Immature natural killer cell (primary cell): ENCODE measurements around the gene MYEOV. TPM values are rescaled to one million over a fixed set of nuclear protein-coding genes. Genes with fewer than 3 reads are reported as not detected.

Source experiments
- DNase-seq, 3 donors: peaks; one replicate each; pipeline ENCODE4 v3.0.0; 2022; ENCODE audit warnings: mixed read lengths in 1 of 3
- H3K27ac Mint-ChIP-seq, 6 donors: one replicate each; pipeline ENCODE4 v1.8.0; 2020; ENCODE audit warnings: mixed read lengths in 6 of 6, mild to moderate bottlenecking in 5 of 6, inconsistent platforms in 4 of 6, moderate library complexity in 3 of 6
- H3K27me3 Mint-ChIP-seq, 3 donors: one replicate each; pipeline ENCODE4 v1.8.0; 2020 to 2021; ENCODE audit warnings: low read depth in 3 of 3, mild to moderate bottlenecking in 3 of 3, mixed read lengths in 3 of 3, moderate library complexity in 3 of 3, inconsistent platforms in 1 of 3
- H3K36me3 Mint-ChIP-seq, 3 donors: one replicate each; pipeline ENCODE4 v1.8.0; 2020; ENCODE audit warnings: mixed read lengths in 3 of 3, inconsistent platforms in 2 of 3, mild to moderate bottlenecking in 2 of 3
- H3K4me1 Mint-ChIP-seq, 2 donors: one replicate each; pipeline ENCODE4 v1.8.0; 2020; ENCODE audit warnings: inconsistent platforms in 2 of 2, mild to moderate bottlenecking in 2 of 2, mixed read lengths in 2 of 2, moderate library complexity in 1 of 2
- H3K4me3 Mint-ChIP-seq, 5 donors: one replicate each; pipeline ENCODE4 v1.8.0; 2020; ENCODE audit warnings: mild to moderate bottlenecking in 5 of 5, mixed read lengths in 5 of 5, inconsistent platforms in 3 of 5, moderate library complexity in 3 of 5
- H3K9me3 Mint-ChIP-seq, 6 donors: one replicate each; pipeline ENCODE4 v1.8.0; 2020; ENCODE audit warnings: mild to moderate bottlenecking in 6 of 6, mixed read lengths in 6 of 6, inconsistent platforms in 4 of 6, moderate library complexity in 3 of 6
- polyA plus RNA-seq, 3 donors: library from polyadenylated mRNA; unstranded; fragments of 300-500 nt; fragmentation: Illumina TruSeq; gene quantifications; one replicate each; pipeline ENCODE4 v1.2.3, GENCODE V29; 2021

The MYEOV gene
- polyA plus RNA-seq, 3 donors from 2014 or later: not detected

DNA sequence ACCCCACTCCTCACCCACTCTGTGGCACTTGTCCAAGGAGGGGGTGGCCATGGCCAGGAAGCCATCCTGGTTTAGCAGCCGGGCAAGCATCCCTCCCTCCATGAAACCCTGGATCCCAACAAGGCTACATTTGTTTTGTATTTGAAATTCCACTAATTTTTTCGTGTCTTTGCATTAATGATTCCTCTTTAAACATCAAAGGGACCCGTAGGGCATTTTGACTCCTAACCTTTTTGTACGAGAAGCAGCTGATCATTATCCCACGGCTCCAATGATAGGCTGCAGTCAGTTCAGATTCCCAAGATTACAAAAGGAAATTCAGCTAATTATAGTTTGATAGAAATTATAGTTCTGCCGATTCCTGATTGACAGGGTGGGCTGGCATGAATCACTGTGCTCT is 10.7 kb downstream of the MYEOV start:
- Mint-ChIP-seq H3K4me3 (no peak overlapping the region), H3K27me3 (peaks cover 0 to 7% (median 4%) of the 10 kb centered on the region in 3 donors), H3K27ac (no peak overlapping the region), H3K9me3 (no peaks in the 10 kb centered on the region), H3K4me1 (peaks cover 11 to 12% of the 10 kb centered on the region in 2 donors), H3K36me3 (no peaks in the 10 kb centered on the region)
- DNase-seq: no peak

DNA sequence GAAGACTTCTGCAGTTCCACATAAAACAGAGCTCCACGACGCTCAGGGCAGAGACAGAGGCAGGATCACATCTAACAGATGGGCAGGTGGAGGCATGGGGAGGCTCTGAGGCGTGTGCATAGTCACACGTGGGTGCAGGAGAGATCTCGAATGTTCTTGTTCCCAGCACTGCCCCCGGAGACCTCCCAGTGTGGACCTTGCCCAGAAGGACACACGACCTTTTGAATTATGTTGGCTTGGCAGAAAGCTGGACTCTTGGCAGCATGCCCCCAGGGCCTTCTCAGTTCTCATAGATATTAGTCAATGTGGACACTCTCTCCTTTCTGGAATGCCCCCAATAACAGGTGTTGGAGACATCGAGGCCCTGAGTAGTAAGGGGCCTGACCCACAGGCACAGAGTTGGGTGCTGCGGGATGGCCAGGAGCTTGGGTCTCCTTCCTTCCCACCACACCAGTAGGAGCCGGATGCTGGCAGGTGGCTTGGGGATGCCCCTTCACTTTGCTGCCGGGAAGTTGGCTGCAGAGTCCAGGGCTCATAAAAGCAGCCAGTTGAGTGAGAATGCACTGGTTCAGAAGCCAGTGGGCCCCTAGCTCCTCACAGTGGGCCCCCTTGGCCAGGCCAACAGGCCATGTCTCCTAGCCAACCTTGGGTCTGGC is 12.1 kb downstream of the MYEOV start:
- H3K4me3 Mint-ChIP-seq: no peak overlapping the region
- peaks cover 4 to 5% of the 10 kb centered on the region in 2 donors for H3K4me1 Mint-ChIP-seq
- peaks cover 0 to 11% (median 4%) of the 10 kb centered on the region in 3 donors for H3K27me3 Mint-ChIP-seq
- no peak for DNase-seq
- no peak overlapping the region for H3K27ac Mint-ChIP-seq
- H3K9me3 Mint-ChIP-seq: no peaks in the 10 kb centered on the region
- no peaks in the 10 kb centered on the region for H3K36me3 Mint-ChIP-seq

- Mint-ChIP-seq H3K27ac (no peak overlapping the region), H3K9me3 (peaks cover 0 to 2% (median 0%) of the 10 kb centered on the region in 6 donors), H3K4me3 (no peak overlapping the region), H3K4me1 (peaks cover 9 to 11% of the 10 kb centered on the region in 2 donors), H3K27me3 (peaks cover 1 to 13% (median 4%) of the 10 kb centered on the region in 3 donors), H3K36me3 (no peaks in the 10 kb centered on the region)
- no peak for DNase-seq
These were observed 12.9 kb downstream of the MYEOV start for GRCh38 chr11:69306821-69307220.

- H3K36me3 Mint-ChIP-seq: no peaks in the 10 kb centered on the region
- peaks cover 15 to 16% of the 10 kb centered on the region in 2 donors for H3K4me1 Mint-ChIP-seq
- no peak for DNase-seq
- H3K27me3 Mint-ChIP-seq: peaks cover 4 to 13% (median 5%) of the 10 kb centered on the region in 3 donors
- H3K9me3 Mint-ChIP-seq: peaks cover 0 to 3% (median 0%) of the 10 kb centered on the region in 6 donors
- no peak overlapping the region for H3K27ac Mint-ChIP-seq
- no peak overlapping the region for H3K4me3 Mint-ChIP-seq
These were observed 13.5 kb downstream of the MYEOV start for GRCh38 chr11:69307421-69307820.

DNA sequence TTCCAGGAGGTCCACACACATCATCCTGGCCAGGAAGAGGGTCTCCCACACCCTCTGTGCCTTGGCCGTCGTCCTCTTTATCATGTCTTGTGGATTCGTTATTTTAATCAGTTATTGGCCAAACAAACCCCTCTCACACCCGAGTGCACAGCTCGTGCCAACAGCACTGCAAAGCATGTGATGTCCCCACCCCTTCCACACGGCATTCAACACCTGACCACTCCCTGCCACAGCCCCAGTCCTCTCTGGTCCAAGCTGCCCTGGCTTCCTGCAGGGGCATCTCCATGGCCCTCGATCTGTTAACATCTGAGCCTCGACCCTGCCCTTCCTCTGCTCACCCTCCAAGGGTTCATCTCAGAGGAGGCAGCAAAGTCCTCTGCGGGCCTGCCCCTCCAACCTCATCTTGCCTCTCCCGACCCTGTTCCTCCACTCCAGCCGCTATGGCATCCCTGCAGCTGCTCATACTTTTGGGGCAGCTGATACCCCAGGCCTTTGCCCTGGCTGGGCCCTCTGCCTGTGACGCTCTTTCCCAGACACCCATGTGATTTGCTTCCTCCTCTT is 14.0 kb downstream of the MYEOV start:
- peaks cover 0 to 3% (median 0%) of the 10 kb centered on the region in 6 donors for H3K9me3 Mint-ChIP-seq
- H3K27me3 Mint-ChIP-seq: peaks cover 4 to 13% (median 5%) of the 10 kb centered on the region in 3 donors
- DNase-seq: no peak
- no peak overlapping the region for H3K4me3 Mint-ChIP-seq
- H3K4me1 Mint-ChIP-seq: peaks cover 17 to 19% of the 10 kb centered on the region in 2 donors
- H3K36me3 Mint-ChIP-seq: no peaks in the 10 kb centered on the region
- no peak overlapping the region for H3K27ac Mint-ChIP-seq

- Mint-ChIP-seq H3K27me3 (peaks cover 1 to 13% (median 5%) of the 10 kb centered on the region in 3 donors), H3K4me3 (no peak overlapping the region), H3K36me3 (no peaks in the 10 kb centered on the region), H3K9me3 (peaks cover 0 to 3% (median 0%) of the 10 kb centered on the region in 6 donors), H3K4me1 (peaks cover 17 to 19% of the 10 kb centered on the region in 2 donors), H3K27ac (peak overlapping the region in 1 of 6 donors; percentile 56)
- no peak for DNase-seq
These were observed 14.5 kb downstream of the MYEOV start for GRCh38 chr11:69308491-69308911.

GRCh38 chr11:69308936-69309615 is 15.1 kb downstream of the MYEOV start:
- H3K27ac Mint-ChIP-seq: peak overlapping the region in 1 of 6 donors; percentile 56
- no peak for DNase-seq
- H3K9me3 Mint-ChIP-seq: peaks cover 0 to 3% (median 0%) of the 10 kb centered on the region in 6 donors
- H3K4me3 Mint-ChIP-seq: no peak overlapping the region
- no peaks in the 10 kb centered on the region for H3K36me3 Mint-ChIP-seq
- H3K27me3 Mint-ChIP-seq: peaks cover 1 to 12% (median 5%) of the 10 kb centered on the region in 3 donors
- H3K4me1 Mint-ChIP-seq: peaks cover 17 to 19% of the 10 kb centered on the region in 2 donors

DNA sequence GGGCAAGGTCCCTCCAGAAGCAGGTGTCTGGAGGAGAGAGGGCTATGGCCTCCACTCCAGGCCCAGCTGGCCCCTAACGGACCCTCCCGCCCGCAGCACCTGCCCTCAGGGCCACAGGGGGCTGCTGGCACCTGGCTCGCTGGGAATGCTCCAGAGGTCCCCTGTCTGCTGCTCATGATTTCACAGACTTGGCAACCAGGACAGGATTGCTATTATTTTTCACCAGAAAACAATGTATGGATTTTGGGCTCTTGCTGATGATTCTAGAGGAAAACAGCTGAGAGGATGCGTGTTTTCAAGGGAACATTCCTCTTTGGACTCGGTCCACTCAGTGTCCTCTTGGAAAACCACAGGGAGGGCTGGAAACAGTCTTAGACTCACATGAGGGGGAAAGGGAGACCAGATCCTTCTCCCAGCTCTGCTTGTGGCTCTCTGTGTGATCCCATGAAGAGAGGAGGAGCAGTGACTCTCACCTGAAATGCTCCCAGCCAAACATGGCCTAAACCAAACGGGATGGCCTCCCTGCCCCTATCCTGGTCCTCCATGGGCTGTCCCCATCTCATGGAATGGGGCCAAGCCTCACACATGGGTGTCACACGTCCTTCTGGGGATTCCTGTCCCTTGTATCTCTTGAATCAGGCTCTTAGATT is 15.8 kb downstream of the MYEOV start:
- no peak for DNase-seq
- Mint-ChIP-seq H3K36me3 (no peaks in the 10 kb centered on the region), H3K27ac (no peak overlapping the region), H3K27me3 (peaks cover 1 to 12% (median 5%) of the 10 kb centered on the region in 3 donors), H3K4me3 (no peak overlapping the region), H3K4me1 (peaks cover 17 to 19% of the 10 kb centered on the region in 2 donors), H3K9me3 (peaks cover 0 to 3% (median 0%) of the 10 kb centered on the region in 6 donors)

DNA sequence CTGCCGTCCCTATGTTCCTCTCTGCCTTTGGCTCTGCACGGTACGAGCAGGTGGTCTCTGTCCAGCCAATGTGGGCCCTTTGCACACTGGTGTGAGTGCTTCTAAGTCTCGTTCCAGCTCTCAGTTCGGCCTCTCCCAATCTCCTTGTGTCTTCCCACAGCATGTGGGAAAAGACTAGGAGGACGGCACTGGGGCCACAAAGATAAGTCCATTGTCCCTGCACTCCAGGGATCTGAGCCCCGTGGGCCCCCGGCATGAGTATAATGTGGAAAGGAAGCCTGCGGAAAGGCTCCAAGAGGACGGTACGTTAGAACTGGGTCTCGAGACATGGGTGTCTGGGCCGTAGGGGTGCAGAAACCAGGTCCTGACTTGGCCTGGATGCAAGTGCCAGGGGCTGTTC is 16.4 kb downstream of the MYEOV start:
- Mint-ChIP-seq H3K4me1 (peaks cover 17 to 19% of the 10 kb centered on the region in 2 donors), H3K9me3 (peaks cover 0 to 3% (median 0%) of the 10 kb centered on the region in 6 donors), H3K27ac (no peak overlapping the region), H3K36me3 (no peaks in the 10 kb centered on the region), H3K4me3 (no peak overlapping the region), H3K27me3 (peaks cover 1 to 12% (median 5%) of the 10 kb centered on the region in 3 donors)
- DNase-seq: no peak

DNA sequence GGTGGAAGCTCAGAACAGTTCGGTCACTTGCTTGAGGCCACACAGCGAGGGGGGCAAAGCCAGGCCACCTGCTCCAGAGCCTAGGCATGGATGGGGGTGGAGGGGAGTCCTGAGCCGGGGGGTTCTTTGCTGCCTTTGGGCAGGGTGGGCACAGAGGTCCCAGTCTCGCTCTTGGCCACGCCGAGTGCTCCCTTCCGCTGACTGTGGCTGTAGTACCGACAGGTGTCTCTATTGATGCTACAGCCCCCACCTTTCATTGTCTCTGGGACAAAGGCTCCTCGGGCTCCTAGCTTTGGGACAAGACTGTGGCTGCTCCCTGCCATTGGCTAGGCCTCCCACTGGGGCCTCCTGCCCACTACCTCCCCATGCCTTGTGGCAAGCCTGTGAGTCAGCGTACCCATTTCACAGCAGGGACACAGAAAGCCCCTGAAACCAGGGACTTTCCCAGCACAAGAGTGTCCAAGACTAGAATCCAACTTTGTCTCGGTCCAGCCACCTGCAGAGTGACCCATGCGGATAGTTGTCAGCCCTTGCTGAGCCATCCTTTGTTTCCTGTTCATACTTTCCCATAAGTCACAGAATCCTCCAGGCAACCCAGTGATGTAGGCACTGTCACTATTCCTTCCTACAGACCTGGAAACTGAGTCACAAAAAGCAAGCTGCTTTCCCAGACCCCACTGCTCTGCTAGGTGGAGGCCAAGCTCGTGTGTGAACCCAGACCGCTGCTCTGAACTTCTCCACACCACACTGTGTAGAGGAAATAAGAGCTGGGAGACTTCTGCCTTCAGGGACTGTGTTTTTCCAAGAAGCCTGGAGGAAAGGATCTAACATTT is 17.2 kb downstream of the MYEOV start:
- Mint-ChIP-seq H3K4me1 (peaks cover 17 to 19% of the 10 kb centered on the region in 2 donors), H3K27ac (no peak overlapping the region), H3K27me3 (peaks cover 1 to 12% (median 5%) of the 10 kb centered on the region in 3 donors), H3K36me3 (no peaks in the 10 kb centered on the region), H3K4me3 (peak overlapping the region in 2 of 5 donors; percentile 71 to 81), H3K9me3 (peaks cover 0 to 3% (median 0%) of the 10 kb centered on the region in 6 donors)
- DNase-seq: no peak

DNA sequence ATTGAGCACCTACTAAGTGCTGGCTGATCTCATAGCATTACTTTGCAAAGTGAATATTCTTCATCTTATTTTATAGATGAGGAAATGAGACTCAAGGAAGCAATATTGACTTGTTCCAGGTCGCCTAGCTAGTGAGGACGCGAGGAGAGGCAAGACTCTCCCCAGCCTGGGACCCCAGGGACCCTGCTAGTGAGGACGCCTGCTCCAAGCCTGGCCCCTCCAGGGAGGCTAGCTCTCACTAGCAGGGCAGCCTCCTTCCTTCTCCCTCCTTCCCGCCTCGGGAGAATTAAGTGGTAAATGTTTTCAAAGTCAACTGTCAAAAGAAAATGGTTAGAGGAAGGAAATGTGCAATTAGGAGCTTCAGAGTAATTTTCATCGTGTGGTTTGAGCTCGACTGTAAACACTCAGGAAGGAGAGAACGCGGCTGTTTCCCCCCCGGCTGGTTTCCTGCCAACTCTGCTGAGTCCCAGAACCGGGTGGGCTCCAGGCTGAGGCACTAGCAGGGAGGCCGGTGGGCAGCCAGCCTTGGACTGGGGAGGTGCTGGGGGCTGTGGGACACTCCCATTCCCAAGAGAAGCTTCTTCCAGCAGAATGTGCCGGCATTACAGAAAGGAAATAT is 17.9 kb downstream of the MYEOV start:
- H3K4me1 Mint-ChIP-seq: peaks cover 17 to 19% of the 10 kb centered on the region in 2 donors
- DNase-seq: no peak
- H3K27ac Mint-ChIP-seq: peak overlapping the region in 4 of 6 donors; percentile 46 to 76 (median 66)
- H3K4me3 Mint-ChIP-seq: peak overlapping the region; percentile 61 to 81 (median 67)
- peaks cover 1 to 12% (median 5%) of the 10 kb centered on the region in 3 donors for H3K27me3 Mint-ChIP-seq
- peaks cover 0 to 3% (median 0%) of the 10 kb centered on the region in 6 donors for H3K9me3 Mint-ChIP-seq
- H3K36me3 Mint-ChIP-seq: no peaks in the 10 kb centered on the region

GRCh38 chr11:69312453-69313404 is 18.8 kb downstream of the MYEOV start:
- Mint-ChIP-seq H3K9me3 (peaks cover 0 to 3% (median 0%) of the 10 kb centered on the region in 6 donors), H3K36me3 (no peaks in the 10 kb centered on the region), H3K4me3 (no peak overlapping the region), H3K27ac (no peak overlapping the region), H3K27me3 (peaks cover 1 to 12% (median 5%) of the 10 kb centered on the region in 3 donors), H3K4me1 (peaks cover 22 to 23% of the 10 kb centered on the region in 2 donors)
- DNase-seq: no peak
